NCI-H1436 (cell line): ENCODE data around the gene PRODH.
"Not testable (repeated sequence)": the region's sequence is repeated elsewhere in the genome, so short reads cannot be mapped to it uniquely, and the experiment has no call there.

ENCODE experiments used
- DNase-seq: peaks from one replicate; lab custom pipeline; 2025; lab: John Stamatoyannopoulos, UW

PRODH gene

DNA sequence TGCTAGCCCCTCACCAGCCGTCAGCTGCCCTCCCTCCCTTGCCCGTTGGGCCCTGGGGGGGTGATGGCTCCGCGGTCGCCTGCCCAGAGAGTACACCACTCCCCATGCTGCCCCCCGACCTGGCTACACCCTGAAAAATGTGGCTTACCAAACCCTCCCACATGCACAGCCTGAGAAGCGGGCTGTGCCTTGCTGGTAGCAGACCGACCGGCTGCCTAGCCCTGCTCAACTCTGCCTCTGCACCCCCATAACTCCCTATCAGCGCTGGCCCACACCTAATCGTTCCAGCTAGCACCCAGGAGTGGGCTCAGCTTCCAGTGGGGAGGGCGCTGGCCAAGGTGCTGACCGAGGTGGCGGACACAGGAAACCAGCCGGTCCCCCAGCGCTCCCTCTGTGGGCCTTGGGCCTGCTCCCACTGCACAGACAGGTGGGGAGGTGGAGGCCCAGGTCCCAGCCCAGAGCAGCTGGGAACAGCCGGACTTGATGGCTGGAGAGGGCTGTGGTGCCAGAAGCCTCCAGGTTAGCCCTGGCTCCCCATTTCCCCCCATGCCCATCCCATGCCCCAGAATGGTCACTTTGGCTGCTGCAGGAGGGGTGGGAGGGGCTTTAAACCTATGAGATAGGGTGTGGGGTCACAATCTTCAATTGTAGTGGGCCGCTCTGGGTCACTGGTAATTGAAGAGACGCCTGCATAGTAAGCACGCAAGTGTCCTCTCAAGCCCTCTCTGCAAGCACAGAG is 32.1 kb upstream of the PRODH start:
- DNase-seq = no peak

DNA sequence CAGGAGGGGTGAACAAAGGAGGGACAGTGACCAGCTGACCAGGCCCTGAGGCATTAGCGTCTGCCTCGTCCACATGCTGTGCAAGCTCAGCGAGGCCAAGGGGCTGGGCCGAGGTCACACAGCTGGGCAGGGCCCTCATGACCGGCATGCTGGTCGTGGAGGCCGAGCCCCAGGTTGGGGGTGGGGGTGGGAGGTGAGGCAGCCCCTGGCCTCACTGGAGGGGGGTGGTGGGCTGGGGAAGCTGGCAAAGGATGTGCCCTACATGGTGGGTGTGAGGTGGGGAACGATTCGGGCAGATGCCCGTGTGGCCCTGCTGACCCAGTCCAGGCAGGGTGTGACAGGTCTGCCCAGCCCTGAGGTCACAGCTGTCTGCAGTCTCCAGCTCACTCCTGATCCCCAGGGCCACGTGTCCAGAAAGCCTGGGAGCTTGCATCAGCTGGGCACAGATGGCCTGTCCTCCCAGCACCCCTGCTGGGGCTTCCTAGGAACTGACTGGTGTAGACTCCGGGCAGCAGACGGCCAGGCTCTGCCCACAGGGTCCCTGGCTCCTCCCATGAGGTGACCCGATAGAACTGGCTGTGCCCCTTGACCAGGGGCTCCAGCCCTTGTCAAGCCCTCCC is 31.4 kb upstream of the PRODH start:
- not testable (repeated sequence) for DNase-seq

DNA sequence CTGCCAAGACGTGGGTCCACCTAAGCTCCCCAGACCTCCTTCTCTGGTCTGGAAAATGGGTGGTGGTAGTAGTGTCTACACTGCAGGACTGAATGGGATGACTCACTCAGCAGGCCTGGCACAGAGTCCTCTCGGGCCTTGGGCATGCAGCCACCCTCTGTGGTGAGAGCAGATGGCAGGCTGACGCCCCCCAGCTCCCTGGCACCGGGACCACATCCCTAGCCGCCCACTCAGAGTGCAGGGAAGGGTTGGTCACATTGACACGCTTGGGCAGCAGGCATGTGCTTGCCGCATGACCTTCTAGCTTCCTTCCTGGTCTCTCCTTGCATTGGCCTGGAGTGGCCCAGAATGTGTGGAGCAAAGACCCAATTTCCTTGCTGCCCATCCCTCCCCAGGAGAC is 30.7 kb upstream of the PRODH start:
- DNase-seq = no peak

DNA sequence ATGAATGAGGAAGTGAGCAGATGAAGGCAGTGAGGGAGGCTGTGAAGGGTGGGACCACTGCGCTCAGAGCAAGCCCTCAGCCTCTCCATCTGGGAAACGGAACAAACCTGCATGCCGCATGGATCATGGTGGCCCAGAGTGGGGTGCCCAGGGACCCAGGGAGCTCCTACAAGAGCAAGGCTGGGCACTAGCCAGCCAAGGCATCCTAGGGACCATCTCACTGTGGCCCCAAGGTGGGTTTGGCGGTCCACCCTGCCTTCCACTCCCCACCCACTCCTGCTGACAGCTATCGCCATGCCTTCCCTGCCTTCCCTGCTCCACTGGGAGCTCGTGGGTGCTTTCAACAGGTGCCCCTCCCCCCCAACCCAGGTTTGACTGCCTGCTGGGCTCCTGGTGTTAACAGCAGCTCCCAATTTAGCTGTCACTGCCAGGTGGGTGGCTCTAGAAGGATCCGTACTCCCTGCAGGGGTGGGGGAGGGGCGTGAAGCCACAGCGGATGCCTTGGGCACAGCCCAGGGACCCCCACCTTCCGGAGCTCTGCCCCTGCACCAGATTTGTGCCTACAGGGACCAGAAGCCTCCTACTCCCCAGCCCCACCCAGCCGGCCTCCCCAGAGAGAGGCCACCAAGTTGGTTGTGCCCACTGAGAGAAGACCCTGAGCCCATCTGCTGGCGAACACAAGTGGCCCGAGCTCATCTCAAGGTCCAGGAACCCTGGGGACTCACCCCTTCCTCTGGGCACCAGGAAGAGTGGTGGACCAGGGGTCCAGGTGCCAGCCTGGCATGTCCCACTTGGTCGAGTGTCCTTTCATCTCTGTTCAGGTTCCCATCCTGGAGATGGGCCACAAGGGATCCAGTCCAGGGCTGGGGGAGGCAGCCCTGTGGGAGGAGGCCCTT is 29.7 kb upstream of the PRODH start:
- no peak for DNase-seq

DNA sequence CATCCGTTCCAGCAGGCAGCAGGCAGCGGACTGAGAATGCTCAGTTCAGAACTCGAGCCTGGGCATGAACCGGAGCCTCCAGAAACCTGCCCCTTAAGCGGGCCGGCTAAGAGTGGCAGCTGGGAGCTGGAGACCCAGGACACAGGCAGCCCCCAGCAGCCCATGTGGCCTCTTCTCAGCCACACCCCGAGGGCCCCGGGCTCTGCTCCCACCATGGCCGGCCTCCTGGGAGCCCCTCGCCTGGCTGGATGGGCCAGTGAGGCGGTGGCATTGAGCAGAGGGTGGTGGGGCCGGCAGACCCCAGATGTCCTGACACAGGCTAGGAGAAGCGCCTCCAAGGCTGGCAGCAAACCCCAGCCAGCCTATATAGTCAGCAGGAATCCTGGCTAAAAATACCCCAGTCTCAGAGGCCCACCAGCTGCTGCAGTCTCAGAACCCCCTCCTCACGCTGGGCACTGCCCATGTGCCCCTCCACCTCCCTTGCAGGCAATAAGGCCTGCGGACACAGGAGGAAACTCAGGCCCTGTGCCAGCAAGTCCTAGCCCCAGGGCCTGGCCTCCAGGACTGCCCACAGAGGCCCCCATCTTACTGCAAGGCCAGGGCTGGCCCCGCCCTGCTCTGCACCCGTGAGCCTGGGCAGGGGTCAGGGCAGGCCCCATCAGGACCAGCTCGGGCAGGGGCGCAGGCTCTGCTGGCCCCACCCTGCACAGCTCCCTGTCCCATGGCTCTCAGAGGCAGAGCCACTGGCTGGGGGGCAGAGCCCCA is 28.6 kb upstream of the PRODH start:
- not testable (repeated sequence) for DNase-seq

DNA sequence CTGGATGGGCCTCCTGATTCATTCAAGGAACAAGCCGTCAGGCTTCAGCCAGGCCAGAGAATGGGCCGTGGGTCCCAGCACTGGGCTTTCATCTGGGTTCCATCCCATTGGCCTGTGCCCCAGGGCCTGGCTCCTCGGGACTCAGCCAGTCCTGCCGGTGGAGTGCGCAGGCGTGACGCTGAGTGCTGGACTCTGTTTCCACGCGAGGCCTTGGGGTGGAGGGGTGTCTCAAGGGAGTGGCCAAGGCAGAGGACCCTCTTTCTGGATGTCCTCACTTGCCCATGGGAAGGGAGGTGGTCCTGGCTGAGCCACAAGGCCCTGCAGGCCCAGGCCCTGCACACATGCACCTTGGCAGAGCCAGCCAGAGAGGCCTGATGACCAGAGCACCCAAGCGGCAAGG is 28.0 kb upstream of the PRODH start:
- DNase-seq = not testable (repeated sequence)

DNA sequence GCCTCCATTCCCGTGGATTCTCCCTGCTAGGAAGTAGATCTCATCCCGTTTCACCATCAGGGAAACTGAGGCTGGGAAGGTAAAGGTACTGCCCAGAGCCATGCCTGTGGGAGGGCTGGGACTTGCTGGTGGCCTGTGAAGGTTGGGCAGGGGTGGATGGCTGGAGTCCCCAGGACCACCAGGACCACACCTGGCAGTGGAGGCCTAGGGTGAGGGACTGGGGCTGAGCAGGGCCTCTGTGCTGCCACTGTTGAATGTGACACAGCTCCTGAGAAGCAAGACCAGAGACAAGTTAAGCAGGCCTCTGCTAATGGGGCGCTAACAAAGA is 26.2 kb upstream of the PRODH start:
- no peak for DNase-seq

DNA sequence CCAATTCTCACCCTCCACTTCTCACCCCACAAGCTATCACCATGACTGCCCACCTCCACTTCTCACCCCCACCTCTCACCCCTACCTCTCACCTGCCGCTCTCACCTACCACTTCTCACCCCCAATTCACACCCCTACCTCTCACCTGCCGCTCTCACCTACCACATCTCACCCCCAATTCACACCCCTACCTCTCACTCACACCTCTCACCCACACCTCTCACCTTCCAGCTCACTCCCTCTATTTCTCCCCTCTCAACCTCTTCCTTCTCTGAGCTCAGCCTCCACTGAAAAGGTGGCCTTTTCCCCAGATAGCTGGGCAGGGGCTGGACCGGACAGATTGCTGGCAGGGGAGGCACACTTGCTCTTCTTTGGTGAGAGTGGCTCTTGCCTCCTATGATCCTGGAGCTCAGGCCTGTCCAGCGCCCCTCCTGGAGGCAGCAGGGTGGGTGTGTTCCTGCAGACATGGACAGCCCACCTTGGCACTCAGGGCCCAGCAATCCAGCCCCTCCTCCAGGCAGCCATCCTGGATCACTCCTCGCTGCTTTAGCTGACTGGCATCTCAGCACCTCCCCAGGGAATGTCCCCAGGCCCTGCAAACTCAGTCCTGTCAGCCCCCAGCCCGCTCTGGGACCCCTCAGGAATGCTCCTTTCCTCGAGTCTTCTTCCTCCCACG is 25.7 kb upstream of the PRODH start:
- not testable (repeated sequence) for DNase-seq

DNA sequence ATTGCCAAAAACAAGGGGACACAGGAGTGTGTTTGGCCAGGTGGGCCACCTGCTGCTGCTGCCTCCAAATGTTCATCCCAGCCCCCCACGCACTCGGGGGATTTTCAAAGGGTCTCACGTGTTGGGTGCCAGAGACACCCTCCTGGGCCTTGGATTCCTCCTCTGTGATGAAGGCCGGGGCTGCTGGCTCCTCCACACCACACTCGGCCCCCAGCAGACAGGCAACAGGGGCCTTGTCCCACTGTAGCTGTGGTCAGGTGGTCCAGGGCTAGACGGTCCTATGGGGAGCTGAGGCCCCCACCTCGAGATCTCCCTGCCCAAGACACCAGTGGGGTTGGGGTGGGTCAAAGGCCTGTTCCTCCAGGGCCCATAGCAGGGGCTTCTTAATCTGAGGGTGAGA is 25.1 kb upstream of the PRODH start:
- not testable (repeated sequence) for DNase-seq

DNA sequence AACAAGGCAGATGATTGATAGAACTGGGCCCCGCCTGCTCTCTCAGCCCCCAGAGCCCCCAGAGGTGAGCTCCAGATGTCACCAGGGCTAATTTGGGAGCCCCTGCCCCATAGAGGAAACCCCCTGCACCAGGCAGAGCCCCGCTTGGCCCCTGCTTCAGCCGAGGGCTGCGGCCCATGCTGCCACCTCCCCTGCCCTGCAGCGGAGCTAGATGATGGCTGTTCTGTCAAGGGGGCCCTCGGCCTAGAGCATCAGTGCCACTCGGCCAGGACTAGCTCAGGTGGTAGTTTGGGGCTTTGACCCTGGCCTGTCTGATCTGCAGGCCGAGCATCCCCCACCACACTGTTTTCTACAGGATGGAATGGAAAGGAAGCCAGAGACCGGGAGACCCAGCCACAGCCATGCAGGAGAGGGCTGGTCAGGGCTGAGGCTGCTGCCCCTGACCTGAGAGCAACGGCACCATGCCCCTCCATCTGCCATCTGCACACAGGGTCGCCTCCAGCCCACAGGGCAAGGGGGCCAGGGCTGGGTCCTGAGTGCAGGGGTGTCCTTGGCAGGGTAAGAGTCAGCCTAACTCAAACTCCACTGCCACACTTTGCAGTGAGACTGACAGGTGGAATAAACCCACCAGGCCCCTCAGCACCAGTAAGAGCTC is 24.2 kb upstream of the PRODH start:
- DNase-seq = not testable (repeated sequence)

DNA sequence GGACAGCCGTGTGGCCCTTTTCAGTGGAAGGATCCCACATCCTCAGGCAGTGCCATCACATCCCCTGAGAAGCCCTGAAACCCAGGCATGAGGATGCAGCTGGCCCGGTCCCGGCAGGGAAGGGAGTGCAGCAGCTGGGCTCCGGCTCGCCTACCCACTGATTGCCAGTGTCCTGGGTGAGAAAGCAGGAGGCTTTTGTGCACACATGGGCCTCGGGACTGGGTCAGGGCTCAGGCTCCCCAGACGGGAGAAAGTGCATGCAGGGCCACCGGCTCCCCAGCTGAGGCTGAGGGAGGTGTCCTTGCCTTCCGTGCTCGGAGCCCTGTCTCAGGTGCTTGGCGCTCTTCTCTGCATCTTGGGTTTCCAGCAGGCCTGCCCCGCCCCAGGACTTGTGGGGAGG is 23.6 kb upstream of the PRODH start:
- not testable (repeated sequence) for DNase-seq

DNA sequence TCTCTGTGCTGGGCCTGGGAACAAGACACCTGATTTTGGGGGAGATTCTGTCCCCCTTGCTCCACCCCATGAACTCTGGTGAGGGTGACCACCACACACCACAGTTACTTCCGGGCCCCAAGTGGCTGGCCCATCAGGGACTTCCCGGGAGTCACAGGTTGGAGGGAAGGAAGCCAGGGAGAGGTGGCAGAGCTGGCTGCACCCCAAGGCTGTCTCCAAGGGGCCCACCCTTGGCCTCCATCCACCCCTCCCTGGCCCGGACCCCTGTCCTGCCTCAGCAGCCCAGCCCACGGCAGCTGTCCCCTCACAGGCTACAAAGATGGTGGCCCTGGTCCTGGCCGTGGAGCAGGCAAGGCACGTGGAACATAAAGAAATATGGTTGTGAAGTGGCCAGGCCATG is 23.2 kb upstream of the PRODH start:
- DNase-seq = not testable (repeated sequence)

DNA sequence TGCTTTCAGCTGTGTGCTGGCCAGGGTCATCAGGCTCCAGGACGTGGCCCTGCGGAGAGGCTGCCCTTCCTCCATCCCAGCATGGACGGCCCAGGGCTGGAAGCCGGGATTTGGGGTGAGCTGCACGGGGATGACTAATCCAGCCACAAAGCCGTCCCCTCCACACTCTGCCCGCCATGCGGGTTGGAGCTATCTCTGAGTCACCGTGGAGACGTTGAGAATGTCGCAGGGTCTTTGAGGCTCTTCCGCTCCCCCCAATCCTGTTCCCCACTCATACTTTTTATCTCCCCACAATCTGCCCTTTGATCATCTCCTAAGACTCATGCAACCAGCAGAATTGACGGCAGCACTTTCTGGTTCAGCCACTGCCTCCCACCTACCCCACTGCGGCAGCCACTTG is 22.6 kb upstream of the PRODH start:
- not testable (repeated sequence) for DNase-seq

DNA sequence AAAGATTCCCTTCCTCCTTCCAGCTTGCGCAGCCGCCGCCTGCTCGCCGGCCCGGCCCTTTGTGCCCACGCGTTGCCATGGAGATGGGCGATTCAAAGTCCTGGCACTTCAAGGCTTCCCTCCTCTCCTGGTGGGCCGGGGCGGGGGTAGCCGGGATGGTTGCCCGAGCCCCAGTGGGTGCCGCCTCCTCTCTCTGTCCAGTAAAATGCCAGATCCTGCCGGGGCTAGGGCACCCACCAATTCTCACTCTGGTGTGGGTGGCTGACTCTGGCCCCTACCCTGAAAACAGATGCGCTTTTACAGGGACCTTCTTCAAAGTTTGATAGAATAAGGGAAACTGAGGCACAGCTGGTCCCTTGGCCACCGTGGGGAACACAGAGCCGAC is 22.2 kb upstream of the PRODH start:
- not testable (repeated sequence) for DNase-seq

DNA sequence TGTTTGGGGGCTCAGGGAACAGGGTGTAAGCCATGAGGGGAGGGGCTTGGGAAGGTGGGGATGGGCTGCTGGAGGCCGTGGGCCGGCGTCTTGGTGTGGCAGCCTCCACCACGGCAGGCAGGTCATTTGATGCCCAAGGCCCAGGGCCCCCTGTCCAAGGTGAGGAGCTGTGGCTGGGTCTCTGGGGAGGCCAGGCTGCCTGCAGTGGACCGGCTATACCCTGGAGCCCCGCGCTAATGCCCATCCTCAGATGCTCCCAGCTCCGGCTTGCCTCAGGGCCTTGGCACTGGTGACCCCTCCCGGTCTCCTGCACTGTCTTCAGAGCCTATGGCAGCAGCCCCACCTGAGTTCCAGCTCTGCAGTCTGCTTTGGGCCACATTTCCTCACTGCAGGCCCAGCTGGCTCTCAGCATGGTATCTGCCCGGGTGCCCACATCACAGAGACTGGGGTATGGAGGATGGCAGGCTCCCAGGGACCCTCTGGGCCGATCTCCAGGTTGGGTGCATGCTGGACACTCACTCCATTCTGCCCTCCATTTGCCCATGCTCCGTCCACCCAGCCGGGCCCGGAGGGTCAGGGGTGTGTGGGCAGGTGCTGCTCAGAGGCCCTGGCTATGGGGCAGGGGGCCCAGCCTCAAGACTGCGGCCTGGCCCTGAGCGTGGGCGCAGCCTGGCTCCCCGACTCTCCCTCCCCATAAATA is 21.7 kb upstream of the PRODH start:
- not testable (repeated sequence) for DNase-seq

DNA sequence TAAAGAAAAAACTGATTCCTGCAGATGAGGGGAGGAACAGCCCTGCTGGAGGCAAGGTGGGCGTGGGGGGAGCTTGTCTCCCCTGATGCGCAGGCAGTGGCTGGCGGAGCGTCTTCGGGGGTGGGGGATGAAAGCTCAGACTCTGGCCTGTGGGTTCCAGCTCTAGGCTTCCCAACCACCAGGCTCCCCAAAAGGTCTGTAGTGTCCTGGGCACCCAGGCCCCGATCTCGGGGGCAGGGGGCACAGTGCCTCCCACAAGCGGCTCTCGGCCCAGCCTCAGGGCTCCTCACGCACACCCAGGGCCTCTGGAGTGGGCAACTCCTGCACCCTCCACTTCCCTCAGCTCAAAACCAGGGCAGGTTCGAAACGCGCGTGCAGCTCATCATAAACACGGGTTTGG is 20.9 kb upstream of the PRODH start:
- not testable (repeated sequence) for DNase-seq

DNA sequence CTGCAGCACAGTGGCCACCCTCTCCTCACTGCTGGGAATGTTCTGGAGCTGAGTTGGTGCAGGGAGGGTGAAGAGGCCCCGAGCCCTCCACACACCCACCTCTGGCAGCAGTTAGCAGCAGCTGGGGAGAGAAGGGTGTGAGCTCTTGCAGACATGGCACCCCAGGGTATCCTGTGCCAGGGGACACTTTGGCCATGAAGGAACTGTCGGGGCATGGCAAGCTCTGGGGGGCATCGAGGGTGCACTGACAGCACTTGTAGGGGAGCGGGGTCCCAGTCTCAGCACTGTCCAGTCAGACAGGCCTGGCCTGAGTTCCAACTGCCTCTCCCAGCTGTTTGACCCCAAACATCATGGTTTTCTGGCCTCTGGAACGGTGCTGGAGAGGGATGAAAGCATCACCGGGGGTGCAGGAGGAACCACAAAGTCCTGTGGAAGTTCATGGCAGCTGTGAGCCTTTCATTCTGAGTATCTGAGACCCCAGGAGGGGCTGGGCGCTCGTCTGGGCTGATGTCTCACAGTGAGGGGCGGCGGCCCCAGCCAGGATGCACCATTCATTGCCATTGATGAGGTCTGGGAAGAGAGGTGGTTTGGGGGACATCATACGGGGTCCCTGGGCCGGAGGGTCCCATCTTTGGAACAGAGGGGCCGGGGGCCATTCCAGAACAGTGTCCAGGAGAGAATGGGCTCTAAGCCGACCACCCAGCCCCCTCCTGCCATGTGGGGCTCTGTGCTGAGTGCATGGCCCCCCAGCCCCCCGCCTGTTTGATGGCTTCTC is 20.2 kb upstream of the PRODH start:
- not testable (repeated sequence) for DNase-seq

DNA sequence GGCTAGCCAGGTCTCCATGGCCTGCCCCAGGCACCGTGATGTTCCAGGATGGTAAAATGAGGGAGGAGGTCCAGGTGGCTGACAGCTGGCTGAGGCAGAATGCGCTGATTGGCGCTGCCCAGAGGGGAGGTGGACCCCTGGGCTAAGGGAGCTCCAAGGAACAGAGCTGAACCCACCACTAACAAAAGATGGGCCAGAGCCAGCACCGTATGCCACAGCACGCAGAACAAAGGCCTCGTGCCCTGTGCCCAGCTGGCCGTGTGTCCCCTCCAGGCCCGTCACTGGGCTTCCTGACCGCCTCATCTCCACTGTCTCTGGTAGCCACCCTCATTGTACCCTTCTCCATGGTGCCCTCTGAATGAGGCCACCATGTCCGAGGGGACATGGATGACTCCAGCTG is 19.6 kb upstream of the PRODH start:
- no peak for DNase-seq

DNA sequence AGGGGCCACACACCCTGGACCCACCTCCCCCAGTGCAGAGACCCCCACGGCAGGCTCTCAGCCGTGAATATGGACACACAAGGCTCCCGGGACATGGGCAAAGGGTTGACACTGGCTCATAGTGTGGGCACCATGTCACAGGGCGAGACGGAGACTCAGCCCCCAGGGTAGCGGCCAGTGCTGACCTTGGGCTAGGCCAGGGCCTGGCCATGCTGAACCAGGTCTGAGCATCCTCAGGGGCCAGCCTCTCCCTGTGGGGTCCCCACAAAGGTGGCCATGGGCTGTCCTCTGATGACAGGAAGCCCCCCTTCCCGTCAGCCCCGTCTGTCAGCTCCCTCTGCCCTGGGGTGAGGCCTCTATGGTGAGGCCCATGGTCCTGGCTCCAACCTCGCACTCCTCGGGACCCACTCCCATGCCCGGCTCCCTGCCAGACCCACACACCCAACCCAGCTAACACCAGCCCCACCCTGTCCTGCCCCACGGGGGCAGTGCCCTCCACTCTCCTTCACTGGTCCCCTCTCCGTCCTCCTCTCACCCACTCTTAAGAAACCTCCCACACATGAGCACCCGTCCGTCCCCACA is 19.0 kb upstream of the PRODH start:
- DNase-seq = no peak
